OCI-M2 (cell line): ENCODE results near the gene KCNQ5.
"Not testable (repeated sequence)": the region's sequence is repeated elsewhere in the genome, so short reads cannot be mapped to it uniquely, and the experiment has no call there.

Experiments
- DNase-seq: peaks from one replicate; lab custom pipeline; 2025; ENCODE audit not compliant: unreplicated experiment; lab: John Stamatoyannopoulos, UW

Gene KCNQ5

GRCh38 chr6:73233971-73234370 is 612.1 kb downstream of the KCNQ5 start:
- not testable (repeated sequence) for DNase-seq

- DNase-seq = no peak
Observed at GRCh38 chr6:73234733-73235132, 612.9 kb downstream of the KCNQ5 start.

- no peak for DNase-seq
Observed at GRCh38 chr6:73236144-73236750, 614.4 kb downstream of the KCNQ5 start.

- no peak for DNase-seq
Observed at GRCh38 chr6:73240730-73241129, 618.9 kb downstream of the KCNQ5 start.

GRCh38 chr6:73242001-73242400 is 620.1 kb downstream of the KCNQ5 start:
- DNase-seq = no peak
